ENCODE results near the gene ERN2. TPM values are rescaled to one million over a fixed set of nuclear protein-coding genes. Genes with fewer than 3 reads are reported as not detected.
"Not testable (repeated sequence)": the region's sequence is repeated elsewhere in the genome, so short reads cannot be mapped to it uniquely, and the experiment has no call there.

The ERN2 gene
- total and polyA plus RNA-seq, 2 donors (not counting 1 experiment from before 2014, with no cell fraction given) = 0.83 TPM; not detected in 1

GRCh38 chr16:23741675-23742303, 28.8 kb upstream of the ERN2 start:
- no peak overlapping the region for H3K4me2 ChIP-seq (ENCODE audit: extremely low read depth, insufficient read depth, low read length)
- H3K36me3 ChIP-seq (ENCODE audit: control insufficient read depth, insufficient read depth, low read length) = no peaks in the 10 kb centered on the region
- no peak overlapping the region for H3K27ac ChIP-seq (ENCODE audit: insufficient read depth, low read length)
- no peaks in the 10 kb centered on the region for H3K79me2 ChIP-seq (ENCODE audit: control insufficient read depth, insufficient read depth, low read length)
- DNase-seq (ENCODE audit: low read depth in 2 of 2) = no peak
- H3K9me3 ChIP-seq (ENCODE audit: control insufficient read depth, insufficient read depth, low read depth, low read length) = no peaks in the 10 kb centered on the region
- H3K4me1 ChIP-seq (ENCODE audit: control insufficient read depth, extremely low read depth, insufficient read depth, low read length) = no peaks in the 10 kb centered on the region
- no peak overlapping the region for H2AFZ ChIP-seq (ENCODE audit: low read length)
- no peak overlapping the region for H3K4me3 ChIP-seq (replicated peaks in 1 of 4; ENCODE audit: control extremely low read depth in 1 of 4, insufficient read depth in 1 of 4, low read depth in 3 of 4, low read length in 4 of 4)
- H3K9ac ChIP-seq (ENCODE audit: insufficient read depth, low read length) = no peak overlapping the region
- no peaks in the 10 kb centered on the region for H4K20me1 ChIP-seq (ENCODE audit: control insufficient read depth, extremely low read depth, insufficient read depth, low read length)
- TF ChIP-seq EZH2 (IDR thresholded peaks at IDR 0.05; ENCODE audit: low read length, missing control alignments) = no peak
- TF ChIP-seq, protein P1, sequence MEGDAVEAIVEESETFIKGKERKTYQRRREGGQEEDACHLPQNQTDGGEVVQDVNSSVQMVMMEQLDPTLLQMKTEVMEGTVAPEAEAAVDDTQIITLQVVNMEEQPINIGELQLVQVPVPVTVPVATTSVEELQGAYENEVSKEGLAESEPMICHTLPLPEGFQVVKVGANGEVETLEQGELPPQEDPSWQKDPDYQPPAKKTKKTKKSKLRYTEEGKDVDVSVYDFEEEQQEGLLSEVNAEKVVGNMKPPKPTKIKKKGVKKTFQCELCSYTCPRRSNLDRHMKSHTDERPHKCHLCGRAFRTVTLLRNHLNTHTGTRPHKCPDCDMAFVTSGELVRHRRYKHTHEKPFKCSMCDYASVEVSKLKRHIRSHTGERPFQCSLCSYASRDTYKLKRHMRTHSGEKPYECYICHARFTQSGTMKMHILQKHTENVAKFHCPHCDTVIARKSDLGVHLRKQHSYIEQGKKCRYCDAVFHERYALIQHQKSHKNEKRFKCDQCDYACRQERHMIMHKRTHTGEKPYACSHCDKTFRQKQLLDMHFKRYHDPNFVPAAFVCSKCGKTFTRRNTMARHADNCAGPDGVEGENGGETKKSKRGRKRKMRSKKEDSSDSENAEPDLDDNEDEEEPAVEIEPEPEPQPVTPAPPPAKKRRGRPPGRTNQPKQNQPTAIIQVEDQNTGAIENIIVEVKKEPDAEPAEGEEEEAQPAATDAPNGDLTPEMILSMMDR (conservative IDR thresholded peaks at IDR 0.05 in 1 of 2, IDR thresholded peaks at IDR 0.05 in 1 of 2; ENCODE audit: low read depth in 1 of 2, low read length in 2 of 2) = no peak
- no peaks in the 10 kb centered on the region for H3K27me3 ChIP-seq (ENCODE audit: control insufficient read depth, insufficient read depth, low read length)

DNA sequence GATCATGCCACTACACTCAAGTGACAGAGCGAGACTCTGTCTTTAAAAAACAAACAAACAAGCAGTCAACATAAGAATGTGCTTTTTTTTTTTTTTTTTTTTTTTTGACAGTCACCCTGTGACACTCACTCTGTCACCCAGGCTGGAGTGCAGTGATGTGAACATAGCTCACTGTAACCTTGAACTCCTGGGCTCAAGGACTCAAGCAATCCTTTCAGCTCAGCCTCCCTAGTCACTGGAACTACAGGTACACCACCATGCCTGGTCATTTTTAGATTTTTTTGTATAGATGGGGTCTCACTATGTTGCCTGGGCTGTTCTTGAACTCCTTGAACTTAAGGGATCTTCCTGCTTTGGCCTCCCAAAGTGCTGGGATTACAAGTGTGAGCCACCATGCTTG, 26.5 kb upstream of the ERN2 start:
- no peak for TF ChIP-seq EZH2 (IDR thresholded peaks at IDR 0.05; ENCODE audit: low read length, missing control alignments)
- TF ChIP-seq, protein P1 (conservative IDR thresholded peaks at IDR 0.05 in 1 of 2, IDR thresholded peaks at IDR 0.05 in 1 of 2; ENCODE audit: low read depth in 1 of 2, low read length in 2 of 2) = no peak

DNA sequence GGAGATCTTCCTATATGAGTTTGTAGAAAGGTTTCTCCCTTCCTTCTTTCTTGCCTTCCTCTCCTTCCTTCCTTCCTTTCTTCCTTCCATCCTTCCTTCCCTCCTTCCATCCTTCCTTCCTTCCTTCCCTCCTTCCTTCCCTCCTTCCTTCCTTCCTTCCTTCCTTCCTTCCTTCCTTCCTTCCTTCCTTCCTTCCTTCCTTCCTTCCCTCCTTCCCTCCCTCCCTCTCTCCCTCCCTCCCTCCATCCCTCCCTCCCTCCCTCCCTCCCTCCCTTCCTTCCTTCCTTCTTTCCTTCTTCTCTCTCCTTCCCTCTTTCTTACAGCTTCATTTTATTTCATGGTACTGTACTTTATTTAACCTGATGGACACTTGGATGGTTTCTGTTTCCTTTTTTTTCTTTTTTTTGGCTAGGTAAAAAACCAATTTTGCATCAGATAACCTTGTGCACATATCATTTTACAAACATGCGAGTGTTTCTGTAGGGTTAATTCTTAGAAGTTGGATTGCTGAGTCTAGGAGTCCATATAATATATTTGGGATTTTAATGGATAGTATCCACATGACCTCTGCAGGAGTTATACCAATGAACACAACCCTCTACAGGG, 24.5 kb upstream of the ERN2 start:
- H3K4me1 ChIP-seq (ENCODE audit: control insufficient read depth, extremely low read depth, insufficient read depth, low read length); H2AFZ ChIP-seq (ENCODE audit: low read length); H3K4me2 ChIP-seq (ENCODE audit: extremely low read depth, insufficient read depth, low read length); H4K20me1 ChIP-seq (ENCODE audit: control insufficient read depth, extremely low read depth, insufficient read depth, low read length); DNase-seq (ENCODE audit: low read depth in 2 of 2); H3K27me3 ChIP-seq (ENCODE audit: control insufficient read depth, insufficient read depth, low read length); H3K27ac ChIP-seq (ENCODE audit: insufficient read depth, low read length); H3K4me3 ChIP-seq (replicated peaks in 1 of 4; ENCODE audit: control extremely low read depth in 1 of 4, insufficient read depth in 1 of 4, low read depth in 3 of 4, low read length in 4 of 4); H3K9ac ChIP-seq (ENCODE audit: insufficient read depth, low read length); H3K36me3 ChIP-seq (ENCODE audit: control insufficient read depth, insufficient read depth, low read length); H3K9me3 ChIP-seq (ENCODE audit: control insufficient read depth, insufficient read depth, low read depth, low read length); H3K79me2 ChIP-seq (ENCODE audit: control insufficient read depth, insufficient read depth, low read length): not testable (repeated sequence)

More for the DNA sequence above, 26.5 kb upstream of the ERN2 start:
- Histone ChIP-seq H3K27ac (ENCODE audit: insufficient read depth, low read length) (no peak overlapping the region), H4K20me1 (ENCODE audit: control insufficient read depth, extremely low read depth, insufficient read depth, low read length) (no peaks in the 10 kb centered on the region), H3K36me3 (ENCODE audit: control insufficient read depth, insufficient read depth, low read length) (no peaks in the 10 kb centered on the region), H3K9me3 (ENCODE audit: control insufficient read depth, insufficient read depth, low read depth, low read length) (no peaks in the 10 kb centered on the region), H3K9ac (ENCODE audit: insufficient read depth, low read length) (no peak overlapping the region), H3K4me1 (ENCODE audit: control insufficient read depth, extremely low read depth, insufficient read depth, low read length) (no peaks in the 10 kb centered on the region), H3K4me2 (ENCODE audit: extremely low read depth, insufficient read depth, low read length) (no peak overlapping the region), H2AFZ (ENCODE audit: low read length) (no peak overlapping the region), H3K4me3 (replicated peaks in 1 of 4; ENCODE audit: control extremely low read depth in 1 of 4, insufficient read depth in 1 of 4, low read depth in 3 of 4, low read length in 4 of 4) (no peak overlapping the region), H3K27me3 (ENCODE audit: control insufficient read depth, insufficient read depth, low read length) (no peaks in the 10 kb centered on the region), H3K79me2 (ENCODE audit: control insufficient read depth, insufficient read depth, low read length) (no peaks in the 10 kb centered on the region)
- DNase-seq (ENCODE audit: low read depth in 2 of 2) = no peak

All from fibroblast of lung (primary cell).